Activated T-helper 1 cell treated with anti-CD3 and anti-CD28 coated beads, Interleukin-2, amount 50 U/mL, for 16 hours (primary cell): ENCODE measurements around the gene ZIC1.

Experiments
- DNase-seq, 2 donors: peaks; one replicate each; pipeline ENCODE4 v3.0.0-alpha.2; 2020; ENCODE audit warnings: low read depth in 1 of 2, low spot score in 1 of 2

ZIC1 gene

GRCh38 chr3:147395899-147396711, 13.1 kb upstream of the ZIC1 start:
- no peak for DNase-seq

- no peak for DNase-seq
Observed at GRCh38 chr3:147396712-147397046, 12.5 kb upstream of the ZIC1 start.

- DNase-seq: no peak
Observed at GRCh38 chr3:147397155-147397874, 11.8 kb upstream of the ZIC1 start.

GRCh38 chr3:147397875-147398812, 11.0 kb upstream of the ZIC1 start:
- no peak for DNase-seq

- DNase-seq: no peak
Observed at GRCh38 chr3:147398813-147399534, 10.2 kb upstream of the ZIC1 start.

GRCh38 chr3:147400111-147400510, 9.1 kb upstream of the ZIC1 start:
- DNase-seq: no peak

- DNase-seq: no peak
Observed at GRCh38 chr3:147400999-147401398, 8.2 kb upstream of the ZIC1 start.

GRCh38 chr3:147401421-147401820, 7.7 kb upstream of the ZIC1 start:
- no peak for DNase-seq

- DNase-seq: no peak
Observed at GRCh38 chr3:147402159-147402558, 7.0 kb upstream of the ZIC1 start.

- no peak for DNase-seq
Observed at GRCh38 chr3:147403511-147403910, 5.7 kb upstream of the ZIC1 start.

GRCh38 chr3:147404000-147404799, 5.0 kb upstream of the ZIC1 start:
- DNase-seq: no peak

- DNase-seq: no peak
Observed at GRCh38 chr3:147404800-147405230, 4.3 kb upstream of the ZIC1 start.

- DNase-seq: no peak
Observed at GRCh38 chr3:147405231-147406027, 3.7 kb upstream of the ZIC1 start.

- no peak for DNase-seq
Observed at GRCh38 chr3:147406028-147406931, 2.9 kb upstream of the ZIC1 start, which contains the start of gene ZIC4. Gene ZIC4 (minus strand): TSS chr3:147406543. CDS start chr3:147402797, 3,746 bp downstream.

- no peak for DNase-seq
Observed at GRCh38 chr3:147407114-147407497, 2.1 kb upstream of the ZIC1 start.

GRCh38 chr3:147407498-147408187, 1.5 kb upstream of the ZIC1 start:
- no peak for DNase-seq
